ENCODE measurements around the gene INPP5J. TPM values are rescaled to one million over a fixed set of nuclear protein-coding genes. Genes with fewer than 3 reads are reported as not detected.

The INPP5J gene
- total and polyA plus RNA-seq, 4 donors, result 1.2 to 6.5 (median 2.1) TPM

- H3K9ac ChIP-seq (ENCODE audit: insufficient read depth in 1 of 2, low read length in 2 of 2), result no peak overlapping the region
- H3K27me3 ChIP-seq (ENCODE audit: control insufficient read depth in 3 of 3, insufficient read depth in 3 of 3, low read length in 2 of 3), result no peaks in the 10 kb centered on the region
- peaks cover 0 to 6% (median 2%) of the 10 kb centered on the region in 4 donors for H3K36me3 ChIP-seq (ENCODE audit: control insufficient read depth in 4 of 4, insufficient read depth in 4 of 4, low read length in 4 of 4)
- no peak for TF ChIP-seq CTCF (IDR thresholded peaks at IDR 0.05; ENCODE audit: control extremely low read depth, extremely low read depth)
- H3K4me1 ChIP-seq (ENCODE audit: control insufficient read depth in 5 of 5, insufficient read depth in 5 of 5, low read length in 5 of 5), result peaks cover 0 to 6% (median 0%) of the 10 kb centered on the region in 5 donors
- WGBS, 2 donors, result 86 to 88% methylated on average over 1 of the region's 1 CpG
- H3K9me3 ChIP-seq (ENCODE audit: control insufficient read depth in 4 of 4, insufficient read depth in 3 of 4, low read length in 3 of 4), result no peaks in the 10 kb centered on the region
- no peak for ATAC-seq (ENCODE audit: insufficient read depth, low FRiP score)
- H3K4me3 ChIP-seq, result no peak overlapping the region
- peak overlapping the region; percentile 38 to 67 for H3K27ac ChIP-seq (ENCODE audit: low read depth in 1 of 2, low read length in 1 of 2)
- no peak for DNase-seq
Measured at GRCh38 chr22:31176923-31177322, 54.2 kb downstream of the INPP5J start.

- H3K9ac ChIP-seq (ENCODE audit: insufficient read depth in 1 of 2, low read length in 2 of 2), result no peak overlapping the region
- no peaks in the 10 kb centered on the region for H3K9me3 ChIP-seq (ENCODE audit: control insufficient read depth in 4 of 4, insufficient read depth in 3 of 4, low read length in 3 of 4)
Measured at GRCh38 chr22:31177420-31178162, 54.8 kb downstream of the INPP5J start.

GRCh38 chr22:31178859-31179258 is 56.1 kb downstream of the INPP5J start:
- Histone ChIP-seq H3K4me1 (ENCODE audit: control insufficient read depth in 5 of 5, insufficient read depth in 5 of 5, low read length in 5 of 5) (peaks cover 0 to 2% (median 0%) of the 10 kb centered on the region in 5 donors), H3K9ac (ENCODE audit: insufficient read depth in 1 of 2, low read length in 2 of 2) (no peak overlapping the region), H3K9me3 (ENCODE audit: control insufficient read depth in 4 of 4, insufficient read depth in 3 of 4, low read length in 3 of 4) (no peaks in the 10 kb centered on the region), H3K27me3 (ENCODE audit: control insufficient read depth in 3 of 3, insufficient read depth in 3 of 3, low read length in 2 of 3) (no peaks in the 10 kb centered on the region), H3K27ac (ENCODE audit: low read depth in 1 of 2, low read length in 1 of 2) (no peak overlapping the region), H3K36me3 (ENCODE audit: control insufficient read depth in 4 of 4, insufficient read depth in 4 of 4, low read length in 4 of 4) (peaks cover 0 to 10% (median 2%) of the 10 kb centered on the region in 4 donors), H3K4me3 (no peak overlapping the region)
- 96 to 98% methylated on average over 2 of the region's 2 CpGs for WGBS, 2 donors
- no peak for ATAC-seq (ENCODE audit: insufficient read depth, low FRiP score)
- no peak for TF ChIP-seq CTCF (IDR thresholded peaks at IDR 0.05; ENCODE audit: control extremely low read depth, extremely low read depth)
- no peak for DNase-seq

More at GRCh38 chr22:31177420-31178162, 54.8 kb downstream of the INPP5J start:
- Histone ChIP-seq H3K4me1 (ENCODE audit: control insufficient read depth in 5 of 5, insufficient read depth in 5 of 5, low read length in 5 of 5) (peaks cover 0 to 6% (median 0%) of the 10 kb centered on the region in 5 donors), H3K27me3 (ENCODE audit: control insufficient read depth in 3 of 3, insufficient read depth in 3 of 3, low read length in 2 of 3) (no peaks in the 10 kb centered on the region), H3K4me3 (no peak overlapping the region), H3K27ac (ENCODE audit: low read depth in 1 of 2, low read length in 1 of 2) (peak overlapping the region in 1 of 2 donors; percentile 38), H3K36me3 (ENCODE audit: control insufficient read depth in 4 of 4, insufficient read depth in 4 of 4, low read length in 4 of 4) (peaks cover 0 to 7% (median 3%) of the 10 kb centered on the region in 4 donors)
- ATAC-seq (ENCODE audit: insufficient read depth, low FRiP score) (no peak), DNase-seq (peak in 1 of 3 donors; percentile 32)
- 85 to 87% methylated on average over 6 of the region's 6 CpGs for WGBS, 2 donors
- TF ChIP-seq CTCF (IDR thresholded peaks at IDR 0.05; ENCODE audit: control extremely low read depth, extremely low read depth), result no peak

All from lung (tissue), 12 donors.